Measurements from ENCODE around the gene NPEPPS.

Gene NPEPPS

GRCh38 chr17:47670064-47670463, 139.2 kb downstream of the NPEPPS start:
- no peak for DNase-seq

Data from activated CD4-positive, alpha-beta T cell treated with anti-CD3 and anti-CD28 coated beads for 48 hours (primary cell).